A549 (cell line): Measurements from ENCODE around the gene LYRM7. TPM values are rescaled to one million over a fixed set of nuclear protein-coding genes. Genes with fewer than 3 reads are reported as not detected.

Source experiments
- ATAC-seq, 2 experiments: fragments of 200-7000 bp in 1 of 2; fragments of >200 bp in 1 of 2; cut with Nextera tagmentation in 1 of 2; cut with Tn5 transposase in 1 of 2; 3 replicates each; pipeline versions ENCODE4 v1.8.0 to v1.9.1; 2018 to 2020; ENCODE audit warnings: mild to moderate bottlenecking in 1 of 2, moderate library complexity in 1 of 2
- CTCF ChIA-PET: fragments of 300-600 bp; sonication (Branson Sonifier 250); formaldehyde crosslinking; extraction: SDS; loops from one replicate; lab custom pipeline; 2021; ENCODE audit warnings: antibody characterized with exemption, inconsistent platforms; lab: Yijun Ruan, JAX
- POLR2A ChIA-PET: fragments of 350-600 bp; formaldehyde crosslinking; extraction: SDS; loops from one replicate; lab custom pipeline; 2021; ENCODE audit warnings: antibody characterized with exemption, inconsistent platforms; lab: Yijun Ruan, JAX
- DNase-seq, 2 experiments: peaks; one replicate each; pipeline versions ENCODE4 v3.0.0 to v3.0.0-alpha.2; 2011 to 2016; ENCODE audit warnings: low read depth in 1 of 2, low spot score in 1 of 2
- FAIRE-seq: peaks from 2 replicates; lab custom pipeline; 2011; peaks lifted over from hg19 to GRCh38; lab: Jason Lieb, UNC
- H3K27ac ChIP-seq, 2 experiments: fragments of >200 bp; sonication (Bioruptor Twin); formaldehyde crosslinking; 3 replicates each; pipeline ENCODE4 v1.5.1; 2016 to 2017
- H3K4me1 ChIP-seq: fragments of >200 bp; sonication (Bioruptor Twin); formaldehyde crosslinking; 3 replicates; pipeline ENCODE4 v1.6.1; 2016
- H3K4me2 ChIP-seq: fragments of >200 bp; sonication (Bioruptor Twin); formaldehyde crosslinking; 3 replicates; pipeline ENCODE4 v1.6.1; 2016
- H3K4me3 ChIP-seq: fragments of >200 bp; sonication (Bioruptor Twin); formaldehyde crosslinking; 3 replicates; pipeline ENCODE4 v1.5.1; 2016
- H3K9me3 ChIP-seq: fragments of >200 bp; sonication (Bioruptor Twin); formaldehyde crosslinking; 3 replicates; pipeline ENCODE4 v1.6.1; 2016
- BHLHE40 ChIP-seq: IDR thresholded peaks from 2 replicates; pipeline ENCODE4 v1.6.1; 2012; ENCODE audit warnings: low read depth, low read length, inconsistent platforms
- CEBPB ChIP-seq, 2 experiments: fragments of >200 bp in 1 of 2; sonication (Bioruptor Twin) in 1 of 2; formaldehyde crosslinking in 1 of 2; IDR thresholded peaks; 2 replicates each; pipeline ENCODE4 v1.6.1; 2012 to 2016
- CHD2 ChIP-seq: fragments of 150-350 bp; IDR thresholded peaks from 2 replicates; pipeline ENCODE4 v1.6.1; 2014; ENCODE audit warnings: low read length; ENCODE audit not compliant: partially characterized antibody
- EHF ChIP-seq: fragments of 250-450 bp; sonication (Bioruptor Pico); IDR thresholded peaks from 2 replicates; pipeline ENCODE4 v1.5.0; 2020; ENCODE audit warnings: mild to moderate bottlenecking
- FOXS1 ChIP-seq: fragments of 250-450 bp; sonication (Bioruptor Pico); IDR thresholded peaks from 2 replicates; pipeline ENCODE4 v1.5.0; 2020; ENCODE audit warnings: mild to moderate bottlenecking, moderate library complexity
- GATA3 ChIP-seq: IDR thresholded peaks from 2 replicates; pipeline ENCODE4 v1.6.1; 2012; ENCODE audit warnings: borderline replicate concordance
- HEYL ChIP-seq: fragments of 250-450 bp; sonication (Bioruptor Pico); IDR thresholded peaks from 2 replicates; pipeline ENCODE4 v1.8.0; 2021; ENCODE audit warnings: mild to moderate bottlenecking, moderate library complexity
- HOXA7 ChIP-seq: fragments of 250-450 bp; sonication (Bioruptor Pico); IDR thresholded peaks from 2 replicates; pipeline ENCODE4 v1.5.0; 2020; ENCODE audit warnings: mild to moderate bottlenecking, moderate library complexity
- JUNB ChIP-seq: fragments of >200 bp; sonication (Bioruptor Twin); formaldehyde crosslinking; IDR thresholded peaks from 2 replicates; pipeline ENCODE4 v1.6.1; 2016
- KDM1A ChIP-seq: fragments of 200-600 bp; sonication (generic); IDR thresholded peaks from 2 replicates; pipeline ENCODE4 v1.6.1; 2016; ENCODE audit warnings: low read depth, mild to moderate bottlenecking
- MAZ ChIP-seq: fragments of 150-350 bp; IDR thresholded peaks from 2 replicates; pipeline ENCODE4 v1.6.1; 2014; ENCODE audit warnings: antibody characterized with exemption, low read depth, low read length, borderline replicate concordance
- MYC ChIP-seq: IDR thresholded peaks from 2 replicates; pipeline ENCODE4 v1.6.1; 2012; ENCODE audit warnings: mild to moderate bottlenecking, inconsistent platforms, low read length, improper control_type of control experiment, borderline replicate concordance
- POLR2A ChIP-seq: IDR thresholded peaks from 2 replicates; pipeline ENCODE4 v1.6.1; 2012; ENCODE audit warnings: mild to moderate bottlenecking, low read length
- POLR2AphosphoS2 ChIP-seq: conservative IDR thresholded peaks from 2 replicates; pipeline ENCODE4 v1.6.1; 2012; ENCODE audit warnings: low read length, improper control_type of control experiment, inconsistent platforms
- RAD21 ChIP-seq, 2 experiments: fragments of >200 bp in 1 of 2; sonication (Bioruptor Twin) in 1 of 2; formaldehyde crosslinking in 1 of 2; IDR thresholded peaks in 1 of 2; conservative IDR thresholded peaks in 1 of 2; 2 replicates in 1 of 2; 3 replicates in 1 of 2; pipeline ENCODE4 v1.6.1; 2012 to 2018; ENCODE audit warnings: inconsistent platforms in 1 of 2
- RARB ChIP-seq: fragments of 250-450 bp; sonication (Bioruptor Pico); IDR thresholded peaks from 2 replicates; pipeline ENCODE4 v1.8.0; 2021; ENCODE audit warnings: mild to moderate bottlenecking, moderate library complexity
- RCOR1 ChIP-seq: fragments of 150-350 bp; IDR thresholded peaks from 2 replicates; pipeline ENCODE4 v1.6.1; 2014; ENCODE audit warnings: antibody characterized with exemption, low read length, low read depth
- SREBF2 ChIP-seq: fragments of 450-650 bp; IDR thresholded peaks from 2 replicates; pipeline ENCODE4 v1.6.1; 2014; ENCODE audit warnings: mild to moderate bottlenecking, moderate library complexity
- TP53 ChIP-seq: fragments of 250-450 bp; sonication (Bioruptor Pico); IDR thresholded peaks from 2 replicates; pipeline ENCODE4 v1.5.0; 2021; ENCODE audit warnings: mild to moderate bottlenecking, moderate library complexity
- ZC3H11A ChIP-seq: fragments of 450-650 bp; IDR thresholded peaks from 2 replicates; pipeline ENCODE4 v1.6.1; 2014; ENCODE audit warnings: antibody characterized with exemption, mild to moderate bottlenecking
- WGBS: methylation state at CpG from one replicate; pipeline ENCODE4 v1.1.6; 2017; ENCODE audit errors: missing lambda C conversion rate; 5-methylcytosine and 5-hydroxymethylcytosine counted together
- polyA plus RNA-seq, 4 experiments: library from polyadenylated mRNA; depleted of rRNA in 3 of 4; stranded (reverse); fragments of >200 nt; fragmentation: RNase III in 1 of 4; extraction: RNeasy Plus Mini Kit Qiagen cat#74134 plus additional on column Dnase treatment in 1 of 4; gene quantifications; 2 replicates in 3 of 4; 3 replicates in 1 of 4; pipeline ENCODE4 v1.2.3, GENCODE V29; 2011 to 2017
- TF ChIP-seq, protein P1 (sequence below): IDR thresholded peaks from 2 replicates; pipeline ENCODE4 v1.6.1; 2012
- TF ChIP-seq, protein P2 (sequence below): fragments of >200 bp; sonication (Bioruptor Twin); formaldehyde crosslinking; IDR thresholded peaks from 2 replicates; pipeline ENCODE4 v1.6.1; 2016
- TF ChIP-seq, protein P3 (sequence below): fragments of >200 bp; sonication (Bioruptor Twin); formaldehyde crosslinking; IDR thresholded peaks from 3 replicates; pipeline ENCODE4 v1.5.1; 2016
- TF ChIP-seq, protein P4 (sequence below): fragments of 250-450 bp; sonication (Bioruptor Pico); IDR thresholded peaks from 2 replicates; pipeline ENCODE4 v1.5.0; 2021; ENCODE audit warnings: mild to moderate bottlenecking, moderate library complexity, borderline replicate concordance
- TF ChIP-seq, protein P5 (sequence below): fragments of 450-650 bp; IDR thresholded peaks from 2 replicates; pipeline ENCODE4 v1.6.1; 2014; ENCODE audit warnings: antibody characterized with exemption

Gene LYRM7
- polyA plus RNA-seq, 2 of the 4 experiments (the other 2 are of a cell fraction): 6.2 to 11.1 TPM

DNA sequence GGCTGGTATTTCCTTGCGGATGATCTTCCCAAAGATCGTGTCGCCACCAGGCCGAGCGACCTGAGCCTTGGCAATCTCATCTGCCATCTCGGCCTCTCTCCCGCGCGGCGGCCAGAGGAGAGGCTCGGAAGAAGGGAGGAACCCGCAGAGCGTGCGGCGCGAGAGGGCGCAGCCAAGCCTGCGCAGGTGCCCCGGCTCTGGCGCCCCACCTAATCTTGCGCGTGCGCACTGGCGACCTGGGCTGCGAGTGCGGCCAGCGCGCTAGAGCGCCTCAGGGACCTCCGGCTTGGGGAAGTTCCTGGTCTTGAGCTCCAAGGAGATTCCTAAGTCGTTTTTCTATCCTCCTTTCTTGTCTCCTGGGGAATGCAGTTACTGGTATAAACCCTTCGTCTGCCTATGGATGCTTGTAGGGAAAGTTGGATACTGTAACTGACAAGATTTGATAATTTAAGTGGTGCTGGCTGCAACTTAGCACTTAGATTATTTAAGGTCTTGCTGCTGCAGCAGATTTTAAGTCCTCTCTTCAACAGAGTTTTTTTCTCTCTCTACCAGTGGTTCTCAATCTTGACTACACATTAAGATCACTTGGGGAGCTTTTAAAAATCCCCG, 5.5 kb upstream of the LYRM7 start, which contains the start of gene HINT1 (continued):
- TF ChIP-seq, protein P1, sequence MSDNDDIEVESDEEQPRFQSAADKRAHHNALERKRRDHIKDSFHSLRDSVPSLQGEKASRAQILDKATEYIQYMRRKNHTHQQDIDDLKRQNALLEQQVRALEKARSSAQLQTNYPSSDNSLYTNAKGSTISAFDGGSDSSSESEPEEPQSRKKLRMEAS: peak; percentile 81
- no peak for TF ChIP-seq BHLHE40
- no peak for TF ChIP-seq JUNB
- no peak for TF ChIP-seq EHF (CRISPR knock-in tag)
- TF ChIP-seq, protein P2, sequence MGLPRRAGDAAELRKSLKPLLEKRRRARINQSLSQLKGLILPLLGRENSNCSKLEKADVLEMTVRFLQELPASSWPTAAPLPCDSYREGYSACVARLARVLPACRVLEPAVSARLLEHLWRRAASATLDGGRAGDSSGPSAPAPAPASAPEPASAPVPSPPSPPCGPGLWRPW: no peak
- no peak for TF ChIP-seq POLR2AphosphoS2
- peak in 1 of 2 experiments; percentile 38; a peak in 2 of 5 replicates for TF ChIP-seq RAD21 (conservative IDR thresholded peaks at IDR 0.05 in 1 of 2, IDR thresholded peaks at IDR 0.05 in 1 of 2)
- TF ChIP-seq, protein P3, sequence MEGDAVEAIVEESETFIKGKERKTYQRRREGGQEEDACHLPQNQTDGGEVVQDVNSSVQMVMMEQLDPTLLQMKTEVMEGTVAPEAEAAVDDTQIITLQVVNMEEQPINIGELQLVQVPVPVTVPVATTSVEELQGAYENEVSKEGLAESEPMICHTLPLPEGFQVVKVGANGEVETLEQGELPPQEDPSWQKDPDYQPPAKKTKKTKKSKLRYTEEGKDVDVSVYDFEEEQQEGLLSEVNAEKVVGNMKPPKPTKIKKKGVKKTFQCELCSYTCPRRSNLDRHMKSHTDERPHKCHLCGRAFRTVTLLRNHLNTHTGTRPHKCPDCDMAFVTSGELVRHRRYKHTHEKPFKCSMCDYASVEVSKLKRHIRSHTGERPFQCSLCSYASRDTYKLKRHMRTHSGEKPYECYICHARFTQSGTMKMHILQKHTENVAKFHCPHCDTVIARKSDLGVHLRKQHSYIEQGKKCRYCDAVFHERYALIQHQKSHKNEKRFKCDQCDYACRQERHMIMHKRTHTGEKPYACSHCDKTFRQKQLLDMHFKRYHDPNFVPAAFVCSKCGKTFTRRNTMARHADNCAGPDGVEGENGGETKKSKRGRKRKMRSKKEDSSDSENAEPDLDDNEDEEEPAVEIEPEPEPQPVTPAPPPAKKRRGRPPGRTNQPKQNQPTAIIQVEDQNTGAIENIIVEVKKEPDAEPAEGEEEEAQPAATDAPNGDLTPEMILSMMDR: peak; percentile 9; the same call in 1 of the 3 replicates
- TF ChIP-seq HEYL: no peak
- TF ChIP-seq, protein P4, sequence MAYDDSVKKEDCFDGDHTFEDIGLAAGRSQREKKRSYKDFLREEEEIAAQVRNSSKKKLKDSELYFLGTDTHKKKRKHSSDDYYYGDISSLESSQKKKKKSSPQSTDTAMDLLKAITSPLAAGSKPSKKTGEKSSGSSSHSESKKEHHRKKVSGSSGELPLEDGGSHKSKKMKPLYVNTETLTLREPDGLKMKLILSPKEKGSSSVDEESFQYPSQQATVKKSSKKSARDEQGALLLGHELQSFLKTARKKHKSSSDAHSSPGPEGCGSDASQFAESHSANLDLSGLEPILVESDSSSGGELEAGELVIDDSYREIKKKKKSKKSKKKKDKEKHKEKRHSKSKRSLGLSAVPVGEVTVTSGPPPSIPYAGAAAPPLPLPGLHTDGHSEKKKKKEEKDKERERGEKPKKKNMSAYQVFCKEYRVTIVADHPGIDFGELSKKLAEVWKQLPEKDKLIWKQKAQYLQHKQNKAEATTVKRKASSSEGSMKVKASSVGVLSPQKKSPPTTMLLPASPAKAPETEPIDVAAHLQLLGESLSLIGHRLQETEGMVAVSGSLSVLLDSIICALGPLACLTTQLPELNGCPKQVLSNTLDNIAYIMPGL (CRISPR knock-in tag): no peak
- TF ChIP-seq, all 56 proteins: peak for 9

DNA sequence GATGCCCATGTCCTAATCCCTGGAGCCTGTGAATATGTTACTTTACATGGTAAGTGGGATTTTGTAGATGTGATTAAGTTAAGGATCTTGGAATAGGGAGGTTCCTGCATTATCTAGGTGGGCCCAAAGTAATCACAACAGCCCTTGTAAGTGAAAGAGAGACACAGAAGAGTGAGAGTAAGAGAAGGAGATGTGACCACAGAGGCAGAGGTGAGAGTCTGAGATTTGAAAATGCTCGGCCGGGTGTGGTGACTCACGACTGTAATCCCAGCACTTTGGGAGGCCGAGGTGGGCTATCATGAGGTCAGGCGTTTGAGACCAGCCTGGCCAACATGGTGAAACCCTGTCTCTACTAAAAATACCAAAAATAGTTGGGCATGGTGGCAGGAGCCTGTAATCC, 3.1 kb upstream of the LYRM7 start:
- Histone ChIP-seq H3K4me3 (no peak overlapping the region), H3K27ac (no peak overlapping the region), H3K9me3 (no peaks in the 10 kb centered on the region)
- ATAC-seq: no peak
- TF ChIP-seq RCOR1 (no peak), GATA3 (no peak), CEBPB (IDR thresholded peaks at IDR 0.05) (no peak), POLR2A (no peak), POLR2AphosphoS2 (no peak), MAZ (no peak), SREBF2 (no peak), HOXA7 (CRISPR knock-in tag) (no peak), ZC3H11A (no peak), CHD2 (no peak), EHF (CRISPR knock-in tag) (no peak), TP53 (CRISPR knock-in tag) (no peak), FOXS1 (CRISPR knock-in tag) (no peak), JUNB (no peak), KDM1A (no peak), MYC (no peak), RARB (no peak)
- TF ChIP-seq, protein P2: no peak
- TF ChIP-seq, protein P5, sequence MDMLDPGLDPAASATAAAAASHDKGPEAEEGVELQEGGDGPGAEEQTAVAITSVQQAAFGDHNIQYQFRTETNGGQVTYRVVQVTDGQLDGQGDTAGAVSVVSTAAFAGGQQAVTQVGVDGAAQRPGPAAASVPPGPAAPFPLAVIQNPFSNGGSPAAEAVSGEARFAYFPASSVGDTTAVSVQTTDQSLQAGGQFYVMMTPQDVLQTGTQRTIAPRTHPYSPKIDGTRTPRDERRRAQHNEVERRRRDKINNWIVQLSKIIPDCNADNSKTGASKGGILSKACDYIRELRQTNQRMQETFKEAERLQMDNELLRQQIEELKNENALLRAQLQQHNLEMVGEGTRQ: no peak
- TF ChIP-seq, all 56 proteins: peak for 0
- POLR2A ChIA-PET: interaction anchor here (0.9 kb wide), 1 partner anchor 96 kb away, joined by 3 read pairs; the partner anchor contains the start of gene CDC42SE2
- Histone ChIP-seq H3K4me2 (no peak overlapping the region), H3K4me1 (peaks cover 15% of the 10 kb centered on the region; the same call in 2 of the 3 replicates)
- no peak for DNase-seq
- CTCF ChIA-PET: no interaction called here
- no peak for FAIRE-seq
- 87% methylated on average over 5 of the region's 5 CpGs for WGBS
